IPS-NIHi7 (cell line): ENCODE data around the gene RWDD1.

Experiments used
- DNase-seq: peaks from one replicate; pipeline ENCODE4 v3.0.0; 2012; ENCODE audit warnings: mixed read lengths; ENCODE audit errors: extremely low spot score

Gene RWDD1

GRCh38 chr6:116605935-116606334, 34.6 kb downstream of the RWDD1 start:
- no peak for DNase-seq

GRCh38 chr6:116611056-116611455, 39.8 kb downstream of the RWDD1 start:
- peak; percentile 10 for DNase-seq

- DNase-seq = peak; percentile 96
Measured at GRCh38 chr6:116615937-116616736, 44.8 kb downstream of the RWDD1 start, which contains the start of gene RSPH4A. Gene RSPH4A (plus strand): TSS chr6:116616479. CDS start chr6:116616624, 145 bp downstream.

- peak; percentile 23 for DNase-seq
Measured at GRCh38 chr6:116616737-116617053, 45.4 kb downstream of the RWDD1 start.

- DNase-seq = no peak
Measured at GRCh38 chr6:116624036-116624805, 52.9 kb downstream of the RWDD1 start.

- no peak for DNase-seq
Measured at GRCh38 chr6:116625872-116626271, 54.6 kb downstream of the RWDD1 start.

GRCh38 chr6:116629563-116629981, 58.3 kb downstream of the RWDD1 start:
- no peak for DNase-seq

GRCh38 chr6:116631379-116631990, 60.2 kb downstream of the RWDD1 start:
- no peak for DNase-seq

GRCh38 chr6:116633685-116634084, 62.4 kb downstream of the RWDD1 start:
- peak; percentile 45 for DNase-seq
